GM12878 (cell line): ENCODE results near the gene SLC1A1. TPM values are rescaled to one million over a fixed set of nuclear protein-coding genes. Genes with fewer than 3 reads are reported as not detected.

Experiments
- ATAC-seq: fragments of 200-7000 bp; cut with Tn5 transposase; 3 replicates; pipeline ENCODE4 v1.9.1; 2020; ENCODE audit warnings: mild to moderate bottlenecking, moderate library complexity
- BruUV-seq: library from RNA; stranded (reverse); fragments of 400-500 nt; replicated peaks from 2 replicates; lab custom pipeline; 2021; lab: Mats Ljungman, UMichigan
- CTCF ChIA-PET: fragments of 300-600 bp; sonication (Branson Sonifier 250); formaldehyde crosslinking; extraction: SDS; loops from one replicate; lab custom pipeline; 2021; ENCODE audit warnings: inconsistent platforms; lab: Yijun Ruan, JAX
- POLR2A ChIA-PET: fragments of 350-600 bp; formaldehyde crosslinking; extraction: SDS; loops from one replicate; lab custom pipeline; 2021; ENCODE audit warnings: inconsistent platforms; lab: Charles Lee
- RAD21 ChIA-PET: fragments of 300-600 bp; sonication (Branson Sonifier 250); formaldehyde crosslinking; loops from one replicate; lab custom pipeline; 2023; ENCODE audit warnings: antibody characterized with exemption; ENCODE audit not compliant: unreplicated experiment; lab: Charles Lee
- SMC1A ChIA-PET: fragments of 300-600 bp; sonication (Branson Sonifier 250); formaldehyde crosslinking; loops from one replicate; lab custom pipeline; 2023; ENCODE audit not compliant: unreplicated experiment, uncharacterized antibody; lab: Charles Lee
- DNase-seq: peaks from one replicate; pipeline ENCODE4 v3.0.0-alpha.2; 2011; ENCODE audit warnings: low read depth, low spot score
- FAIRE-seq: peaks from 3 replicates; lab custom pipeline; 2011; peaks lifted over from hg19 to GRCh38; lab: Jason Lieb, UNC
- H2AFZ ChIP-seq: 2 replicates; pipeline ENCODE4 v1.6.0; 2011; ENCODE audit warnings: low read depth, low read length, control low read depth; ENCODE audit not compliant: control insufficient read depth
- H3K27ac ChIP-seq: 2 replicates; pipeline ENCODE4 v1.5.1; 2011; ENCODE audit warnings: control low read depth; ENCODE audit not compliant: control insufficient read depth, insufficient read depth
- H3K27me3 ChIP-seq, 2 experiments: replicated peaks in 1 of 2; 2 replicates each; pipeline versions ENCODE4 v1.6.0 to v1.6.1; 2011; ENCODE audit warnings: low read length in 1 of 2; ENCODE audit not compliant: control insufficient read depth in 2 of 2, insufficient read depth in 2 of 2
- H3K36me3 ChIP-seq, 2 experiments: 2 replicates each; pipeline ENCODE4 v1.5.1; 2011; ENCODE audit warnings: low read length in 1 of 2; ENCODE audit not compliant: control insufficient read depth in 2 of 2, insufficient read depth in 2 of 2
- H3K4me1 ChIP-seq: 2 replicates; pipeline ENCODE4 v1.6.1; 2011; ENCODE audit warnings: mild to moderate bottlenecking, low read length, moderate library complexity, mixed read lengths; ENCODE audit not compliant: control insufficient read depth, insufficient read depth
- H3K4me2 ChIP-seq: 2 replicates; pipeline ENCODE4 v1.6.0; 2011; ENCODE audit warnings: control low read depth; ENCODE audit not compliant: control insufficient read depth, insufficient read depth
- H3K4me3 ChIP-seq: fragments of 200-600 bp; sonication (generic); 2 replicates; pipeline ENCODE4 v1.5.1; 2016
- H3K79me2 ChIP-seq: 2 replicates; pipeline ENCODE4 v1.6.0; 2011; ENCODE audit warnings: low read length; ENCODE audit not compliant: control insufficient read depth, insufficient read depth
- H3K9ac ChIP-seq: 2 replicates; pipeline ENCODE4 v1.8.0; 2011; ENCODE audit warnings: low read length, control low read depth, mixed read lengths; ENCODE audit not compliant: control insufficient read depth, insufficient read depth
- H3K9me3 ChIP-seq: replicated peaks from 3 replicates; pipeline ENCODE4 v1.5.1; 2011; ENCODE audit warnings: mild to moderate bottlenecking, low read length; ENCODE audit not compliant: control insufficient read depth, insufficient read depth
- H4K20me1 ChIP-seq: 2 replicates; pipeline ENCODE4 v1.6.0; 2011; ENCODE audit not compliant: control insufficient read depth, insufficient read depth
- ATF7 ChIP-seq: fragments of 450-650 bp; IDR thresholded peaks from 2 replicates; pipeline ENCODE4 v1.6.1; 2016; ENCODE audit warnings: low read depth, mild to moderate bottlenecking
- BHLHE40 ChIP-seq, 2 experiments: fragments of 450-650 bp in 1 of 2; IDR thresholded peaks; 2 replicates each; pipeline ENCODE4 v1.6.1; 2011 to 2017; ENCODE audit warnings: low read depth in 2 of 2, borderline replicate concordance in 1 of 2, improper control_type of control experiment in 1 of 2, low read length in 1 of 2, mild to moderate bottlenecking in 1 of 2
- CHD2 ChIP-seq: IDR thresholded peaks from 2 replicates; pipeline ENCODE4 v1.6.1; 2011; ENCODE audit warnings: low read depth, low read length, improper control_type of control experiment, borderline replicate concordance
- E2F8 ChIP-seq: fragments of 450-650 bp; IDR thresholded peaks from 2 replicates; pipeline ENCODE4 v1.6.1; 2018; ENCODE audit warnings: mild to moderate bottlenecking, low read depth, moderate library complexity; ENCODE audit not compliant: partially characterized antibody
- GABPA ChIP-seq: IDR thresholded peaks from 2 replicates; pipeline ENCODE4 v1.6.1; 2014; ENCODE audit warnings: antibody characterized with exemption, low read depth, mild to moderate bottlenecking, inconsistent platforms
- HDAC6 ChIP-seq: fragments of 200-600 bp; sonication (generic); IDR thresholded peaks from one replicate; pipeline ENCODE4 v1.8.0; 2017; ENCODE audit warnings: antibody characterized with exemption; ENCODE audit not compliant: unreplicated experiment
- JUNB ChIP-seq: IDR thresholded peaks from 2 replicates; pipeline ENCODE4 v1.6.1; 2016; ENCODE audit warnings: antibody characterized with exemption, mild to moderate bottlenecking
- MLLT1 ChIP-seq: fragments of 450-650 bp; IDR thresholded peaks from 2 replicates; pipeline ENCODE4 v1.6.1; 2016; ENCODE audit warnings: mild to moderate bottlenecking
- NFXL1 ChIP-seq: fragments of 450-650 bp; IDR thresholded peaks from 2 replicates; pipeline ENCODE4 v1.6.1; 2017; ENCODE audit warnings: antibody characterized with exemption, mild to moderate bottlenecking, borderline replicate concordance
- NR2C1 ChIP-seq: fragments of 450-650 bp; IDR thresholded peaks from 2 replicates; pipeline ENCODE4 v1.6.1; 2017; ENCODE audit warnings: antibody characterized with exemption, mild to moderate bottlenecking, moderate library complexity
- POU2F2 ChIP-seq: IDR thresholded peaks from 3 replicates; pipeline ENCODE4 v1.6.1; 2011; ENCODE audit warnings: low read depth, mild to moderate bottlenecking, low read length, borderline replicate concordance
- SKIL ChIP-seq: fragments of 450-650 bp; IDR thresholded peaks from 2 replicates; pipeline ENCODE4 v1.6.1; 2017; ENCODE audit warnings: mild to moderate bottlenecking, low read depth, inconsistent platforms; ENCODE audit not compliant: poor library complexity, severe bottlenecking
- SREBF1 ChIP-seq: IDR thresholded peaks from 2 replicates; pipeline ENCODE4 v1.6.1; 2012; ENCODE audit warnings: mild to moderate bottlenecking, low read length
- SRF ChIP-seq, 2 experiments: IDR thresholded peaks; 2 replicates each; pipeline ENCODE4 v1.6.1; 2011; ENCODE audit warnings: low read depth in 2 of 2, low read length in 2 of 2, mild to moderate bottlenecking in 1 of 2, moderate library complexity in 1 of 2
- TCF3 ChIP-seq: IDR thresholded peaks from 2 replicates; pipeline ENCODE4 v1.6.1; 2012; ENCODE audit warnings: low read depth, mild to moderate bottlenecking, low read length, borderline replicate concordance; ENCODE audit not compliant: insufficient read depth
- USF2 ChIP-seq: IDR thresholded peaks from 2 replicates; pipeline ENCODE4 v1.6.1; 2011; ENCODE audit warnings: low read depth, low read length, improper control_type of control experiment, borderline replicate concordance
- YY1 ChIP-seq: IDR thresholded peaks from 2 replicates; pipeline ENCODE4 v1.6.1; 2011; ENCODE audit warnings: low read depth, mild to moderate bottlenecking, low read length
- WGBS: methylation state at CpG from one replicate; pipeline ENCODE4 v1.1.6; 2016; ENCODE audit warnings: low lambda C conversion rate; ENCODE audit not compliant: insufficient replicate concordance, insufficient coverage; ENCODE audit errors: missing lambda C conversion rate; 5-methylcytosine and 5-hydroxymethylcytosine counted together
- in situ Hi-C: fragments of 300-500 bp; cut with MboI; formaldehyde crosslinking; loops from 9 replicates; pipeline ENCODE4 v1.14.3; 2018; ENCODE audit warnings: mixed read lengths
- intact Hi-C: fragments of 100-400 bp; cut with micrococcal nuclease; formaldehyde crosslinking; loops from one replicate; pipeline ENCODE4 v1.14.2; 2022; ENCODE audit not compliant: unreplicated experiment
- polyA plus RNA-seq, 11 experiments: library from polyadenylated mRNA; depleted of rRNA in 4 of 11; unstranded in 6 of 11; stranded (reverse) in 5 of 11; fragments of >200 nt; fragmentation: Nextera tagmentation in 4 of 11; fragmentation: Illumina TruSeq in 1 of 11; extraction: Ambion mirVana in 4 of 11; extraction: Trizol in 1 of 11; gene quantifications; 1 replicate in 1 of 11; 2 replicates in 10 of 11; pipeline versions ENCODE4 v1.2.1 to v1.2.3, GENCODE V29; 2011 to 2016; ENCODE audit warnings: inconsistent platforms in 2 of 11, missing spikeins in 2 of 11, low read depth in 1 of 11
- total RNA-seq, 4 experiments: library from RNA; depleted of rRNA in 3 of 4; stranded (reverse); fragments of >200 nt in 3 of 4; fragmentation: Illumina TruSeq in 1 of 4; extraction: Trizol in 1 of 4; gene quantifications; 2 replicates each; pipeline versions ENCODE4 v1.2.1 to v1.2.3, GENCODE V29; 2013 to 2021

Gene SLC1A1
- total and polyA plus RNA-seq, 10 of the 15 experiments (the other 5 are each of a cell fraction or from before 2014, with no cell fraction given): 4.2 to 24.9 (median 18.3) TPM

- DNase-seq (no peak), ATAC-seq (no peak), FAIRE-seq (no peak)
- ChIA-PET POLR2A (interaction anchor here (0.7 kb wide), 1 partner anchor 32 kb away, joined by 5 read pairs; no protein-coding TSS in a partner anchor), SMC1A (interaction anchor here (0.8 to 1.0 kb wide), 2 partner anchors 10 to 21 kb away, joined by 3 to 4 read pairs; no protein-coding TSS in a partner anchor), RAD21 (no interaction called here), CTCF (interaction anchor here (1.9 kb wide), 2 partner anchors 10 to 40 kb away, joined by 4 to 5 read pairs; no protein-coding TSS in a partner anchor)
- Histone ChIP-seq H3K79me2 (peaks cover 11% of the 10 kb centered on the region), H3K27me3 (no peaks in the 10 kb centered on the region), H3K4me1 (peaks cover 23% of the 10 kb centered on the region), H3K27ac (no peak overlapping the region), H3K36me3 (no peaks in the 10 kb centered on the region; a peak in 1 of 4 replicates), H3K4me2 (no peak overlapping the region), H3K4me3 (no peak overlapping the region), H3K9ac (no peak overlapping the region), H4K20me1 (no peaks in the 10 kb centered on the region), H3K9me3 (no peaks in the 10 kb centered on the region), H2AFZ (no peak overlapping the region)
- in situ Hi-C loops: no loop called here
- intact Hi-C loops: no loop called here
- no TSS peak for BruUV-seq
- 93% methylated on average over 3 of the region's 3 CpGs for WGBS
- TF ChIP-seq NR2C1 (no peak), BHLHE40 (IDR thresholded peaks at IDR 0.05; ENCODE audit: borderline replicate concordance in 1 of 2, low read depth in 2 of 2, low read length in 1 of 2) (no peak), NFXL1 (no peak), SREBF1 (no peak), E2F8 (no peak), POU2F2 (no peak), ATF7 (no peak), USF2 (no peak), SRF (IDR thresholded peaks at IDR 0.05; ENCODE audit: low read depth in 2 of 2, low read length in 2 of 2) (no peak), GABPA (no peak), CHD2 (no peak), MLLT1 (no peak), YY1 (no peak), JUNB (no peak), HDAC6 (no peak), SKIL (no peak), TCF3 (no peak)
- TF ChIP-seq, all 136 proteins: peak for 0
Observed at GRCh38 chr9:4509590-4509984, 19.3 kb downstream of the SLC1A1 start.
